CD4-positive, alpha-beta T cell (primary cell): ENCODE measurements around the gene ITGAD. TPM values are rescaled to one million over a fixed set of nuclear protein-coding genes. Genes with fewer than 3 reads are reported as not detected.

Experiments used
- ATAC-seq: fragments of 200-7000 bp; cut with Tn5 transposase; one replicate; pipeline ENCODE4 v1.10.0; 2022; ENCODE audit warnings: mild to moderate bottlenecking; ENCODE audit not compliant: poor library complexity
- CTCF ChIA-PET: fragments of 350-600 bp; sonication (Branson Sonifier 250); formaldehyde crosslinking; loops from one replicate; lab custom pipeline; 2021; ENCODE audit warnings: antibody characterized with exemption, inconsistent platforms; lab: Charles Lee
- POLR2A ChIA-PET: fragments of 350-600 bp; sonication (Branson Sonifier 250); formaldehyde crosslinking; loops from one replicate; lab custom pipeline; 2021; ENCODE audit warnings: antibody characterized with exemption, inconsistent platforms; lab: Charles Lee
- DNase-seq, 14 experiments: peaks; one replicate each; pipeline ENCODE4 v3.0.0-alpha.2; 2013 to 2020; ENCODE audit warnings: mixed read lengths in 2 of 14
- H3K27ac ChIP-seq, 2 donors: one replicate each; pipeline versions ENCODE4 v1.5.1 to v1.7.0; 2013; ENCODE audit warnings: low read length in 2 of 2, low read depth in 1 of 2, mild to moderate bottlenecking in 1 of 2
- H3K27me3 ChIP-seq, 2 experiments: 1 replicate in 1 of 2; 2 replicates in 1 of 2; pipeline versions ENCODE4 v1.6.1 to v1.7.0; 2013; ENCODE audit warnings: low read length in 2 of 2, control low read depth in 1 of 2, mild to moderate bottlenecking in 1 of 2, moderate library complexity in 1 of 2; ENCODE audit not compliant: insufficient read depth in 2 of 2, control insufficient read depth in 1 of 2
- H3K36me3 ChIP-seq: one replicate; pipeline ENCODE4 v1.6.1; 2013; ENCODE audit warnings: low read length, control low read depth; ENCODE audit not compliant: insufficient read depth
- H3K4me1 ChIP-seq: one replicate; pipeline ENCODE4 v1.6.1; 2013; ENCODE audit warnings: low read length, control low read depth; ENCODE audit not compliant: insufficient read depth
- H3K4me3 ChIP-seq: one replicate; pipeline ENCODE4 v1.5.1; 2013; ENCODE audit warnings: mild to moderate bottlenecking, low read length, moderate library complexity
- H3K9me3 ChIP-seq, 2 experiments: 1 replicate in 1 of 2; 2 replicates in 1 of 2; pipeline versions ENCODE4 v1.6.1 to v1.7.0; 2013; ENCODE audit warnings: low read length in 2 of 2, mild to moderate bottlenecking in 2 of 2, control low read depth in 1 of 2, moderate library complexity in 1 of 2; ENCODE audit not compliant: control insufficient read depth in 1 of 2, insufficient read depth in 1 of 2
- H3K27ac Mint-ChIP-seq: one replicate; pipeline ENCODE4 v1.8.0; 2020; ENCODE audit warnings: mixed read lengths
- H3K27me3 Mint-ChIP-seq: one replicate; pipeline ENCODE4 v1.8.0; 2021; ENCODE audit warnings: mixed read lengths
- H3K36me3 Mint-ChIP-seq: one replicate; pipeline ENCODE4 v1.8.0; 2021; ENCODE audit warnings: low read depth, mixed read lengths
- H3K4me1 Mint-ChIP-seq: one replicate; pipeline ENCODE4 v1.8.0; 2021; ENCODE audit warnings: low read depth, mixed read lengths
- H3K4me3 Mint-ChIP-seq: one replicate; pipeline ENCODE4 v1.8.0; 2020; ENCODE audit warnings: mild to moderate bottlenecking, mixed read lengths
- H3K9me3 Mint-ChIP-seq: one replicate; pipeline ENCODE4 v1.8.0; 2020; ENCODE audit warnings: mixed read lengths
- CTCF ChIP-seq: fragments of 200-600 bp; IDR thresholded peaks from one replicate; pipeline ENCODE4 v1.8.0; 2022; ENCODE audit warnings: antibody characterized with exemption, mild to moderate bottlenecking
- intact Hi-C, 2 experiments: fragments of 100-400 bp; cut with DNase I in 1 of 2; cut with micrococcal nuclease in 1 of 2; formaldehyde crosslinking; loops; one replicate each; pipeline versions ENCODE4 v1.15.1 to v1.9.0; 2023 to 2025; cut with DNase I, micrococcal nuclease
- total RNA-seq, 174 experiments: library from RNA in 2 of 174; stranded (reverse) in 2 of 174; gene quantifications; one replicate each; pipeline ENCODE4 v1.2.3 and lab custom pipeline; 2021 to 2026

ITGAD gene
- total RNA-seq, 2 experiments from 2014 or later = not detected

DNA sequence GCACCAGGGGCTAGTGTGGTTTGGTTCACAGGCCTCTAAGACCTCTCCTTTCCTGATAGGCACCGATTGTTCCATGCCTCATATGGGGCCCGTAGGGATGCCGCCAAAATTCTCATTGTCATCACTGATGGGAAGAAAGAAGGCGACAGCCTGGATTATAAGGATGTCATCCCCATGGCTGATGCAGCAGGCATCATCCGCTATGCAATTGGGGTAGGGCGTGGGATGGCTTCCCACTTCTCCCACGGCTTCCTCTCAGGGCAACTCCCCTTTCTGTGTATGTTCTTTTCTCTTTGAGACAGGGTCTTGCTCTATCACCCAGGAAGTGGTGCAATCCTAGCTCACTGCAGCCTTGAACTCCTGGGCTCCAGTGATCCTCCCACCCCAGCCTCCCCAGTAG lies 32.9 kb upstream of the ITGAD start:
- Mint-ChIP-seq H3K27ac (no peak overlapping the region), H3K4me3 (no peak overlapping the region), H3K36me3 (no peaks in the 10 kb centered on the region), H3K27me3 (no peaks in the 10 kb centered on the region), H3K4me1 (peaks cover 6% of the 10 kb centered on the region), H3K9me3 (no peaks in the 10 kb centered on the region)
- TF ChIP-seq CTCF = no peak
- ChIA-PET POLR2A (no interaction called here), CTCF (no interaction called here)
- intact Hi-C loops = loop anchor here in 1 of 2 experiments (10.0 kb wide), 1 partner anchor 45 kb away; no protein-coding TSS in a partner anchor
- H3K27me3 ChIP-seq = no peaks in the 10 kb centered on the region
- H3K4me3 ChIP-seq = no peak overlapping the region
- H3K9me3 ChIP-seq = no peaks in the 10 kb centered on the region
- no peak for DNase-seq
- no peaks in the 10 kb centered on the region for H3K36me3 ChIP-seq
- H3K27ac ChIP-seq = no peak overlapping the region
- H3K4me1 ChIP-seq = peaks cover under 1% of the 10 kb centered on the region
- ATAC-seq = no peak

GRCh38 chr16:31361201-31362110 lies 31.7 kb upstream of the ITGAD start:
- Histone ChIP-seq H3K36me3 (no peaks in the 10 kb centered on the region), H3K4me1 (no peaks in the 10 kb centered on the region), H3K27me3 (no peaks in the 10 kb centered on the region), H3K27ac (no peak overlapping the region), H3K4me3 (no peak overlapping the region), H3K9me3 (no peaks in the 10 kb centered on the region)
- no peak for DNase-seq
- ChIA-PET POLR2A (no interaction called here), CTCF (no interaction called here)
- intact Hi-C loops = loop anchor here in 1 of 2 experiments (10.0 kb wide), 1 partner anchor 47 kb away; no protein-coding TSS in a partner anchor
- TF ChIP-seq CTCF = no peak
- no peak for ATAC-seq
- no peaks in the 10 kb centered on the region for H3K9me3 Mint-ChIP-seq
- H3K4me1 Mint-ChIP-seq = peaks cover 6% of the 10 kb centered on the region
- no peaks in the 10 kb centered on the region for H3K27me3 Mint-ChIP-seq
- H3K27ac Mint-ChIP-seq = no peak overlapping the region
- H3K36me3 Mint-ChIP-seq = no peaks in the 10 kb centered on the region
- no peak overlapping the region for H3K4me3 Mint-ChIP-seq

DNA sequence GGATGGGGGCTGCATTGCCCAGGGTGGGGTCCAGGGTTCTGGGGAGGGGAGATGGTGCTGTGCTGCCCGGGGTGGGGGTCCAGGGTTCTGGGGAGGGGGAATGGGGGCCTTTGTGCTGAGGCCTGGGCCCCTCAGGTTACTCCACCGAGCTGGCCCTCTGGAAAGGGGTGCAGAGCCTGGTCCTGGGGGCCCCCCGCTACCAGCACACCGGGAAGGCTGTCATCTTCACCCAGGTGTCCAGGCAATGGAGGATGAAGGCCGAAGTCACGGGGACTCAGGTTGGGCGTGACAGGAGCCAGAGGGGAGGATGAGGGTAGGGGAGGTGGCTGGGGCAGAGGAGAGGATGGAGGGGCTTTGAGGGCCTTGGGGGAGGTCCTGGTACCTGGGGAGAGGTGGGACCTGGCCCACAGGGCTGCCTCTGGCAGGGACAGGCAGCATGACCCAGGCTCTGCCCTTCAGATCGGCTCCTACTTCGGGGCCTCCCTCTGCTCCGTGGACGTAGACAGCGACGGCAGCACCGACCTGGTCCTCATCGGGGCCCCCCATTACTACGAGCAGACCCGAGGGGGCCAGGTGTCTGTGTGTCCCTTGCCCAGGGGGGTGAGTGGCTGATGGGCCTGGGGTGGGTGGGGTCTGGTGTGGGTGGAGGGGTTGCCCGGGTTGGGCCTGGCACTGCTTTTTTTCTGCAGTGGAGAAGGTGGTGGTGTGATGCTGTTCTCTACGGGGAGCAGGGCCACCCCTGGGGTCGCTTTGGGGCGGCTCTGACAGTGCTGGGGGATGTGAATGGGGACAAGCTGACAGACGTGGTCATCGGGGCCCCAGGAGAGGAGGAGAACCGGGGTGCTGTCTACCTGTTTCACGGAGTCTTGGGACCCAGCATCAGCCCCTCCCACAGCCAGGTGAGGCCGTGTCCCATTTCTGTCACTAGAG lies 30.4 kb upstream of the ITGAD start:
- H3K27me3 Mint-ChIP-seq = no peaks in the 10 kb centered on the region
- H3K9me3 Mint-ChIP-seq = no peaks in the 10 kb centered on the region
- H3K36me3 Mint-ChIP-seq = no peaks in the 10 kb centered on the region
- TF ChIP-seq CTCF = no peak
- H3K27ac ChIP-seq = no peak overlapping the region
- H3K9me3 ChIP-seq = no peaks in the 10 kb centered on the region
- intact Hi-C loops = loop anchor here in 1 of 2 experiments (10.0 kb wide), 1 partner anchor 48 kb away; no protein-coding TSS in a partner anchor
- CTCF ChIA-PET = no interaction called here
- no peaks in the 10 kb centered on the region for H3K27me3 ChIP-seq
- no peak for DNase-seq
- ATAC-seq = no peak
- H3K27ac Mint-ChIP-seq = no peak overlapping the region
- no peak overlapping the region for H3K4me3 ChIP-seq
- no peaks in the 10 kb centered on the region for H3K4me1 ChIP-seq
- peaks cover 9% of the 10 kb centered on the region for H3K4me1 Mint-ChIP-seq
- no peak overlapping the region for H3K4me3 Mint-ChIP-seq
- POLR2A ChIA-PET = no interaction called here
- no peaks in the 10 kb centered on the region for H3K36me3 ChIP-seq
